H9 (cell line): ENCODE results near the gene CORO2B. TPM values are rescaled to one million over a fixed set of nuclear protein-coding genes. Genes with fewer than 3 reads are reported as not detected.

Source experiments
- DNase-seq: peaks from one replicate; pipeline ENCODE4 v3.0.0-alpha.2; 2017
- H2AFZ ChIP-seq: one replicate; pipeline ENCODE4 v1.6.1; 2013; ENCODE audit warnings: mild to moderate bottlenecking, low read length, control low read depth, moderate library complexity
- H2AK5ac ChIP-seq: 2 replicates; pipeline ENCODE4 v1.6.1; 2013; ENCODE audit warnings: low read length, control low read depth, mixed read lengths; ENCODE audit not compliant: insufficient read length
- H2BK120ac ChIP-seq: one replicate; pipeline ENCODE4 v1.6.1; 2013; ENCODE audit warnings: low read depth, mild to moderate bottlenecking, low read length, control low read depth, inconsistent platforms; ENCODE audit not compliant: poor library complexity, severe bottlenecking
- H2BK12ac ChIP-seq: 2 replicates; pipeline ENCODE4 v1.6.1; 2013; ENCODE audit warnings: low read length, control low read depth, mixed read lengths, low read depth; ENCODE audit not compliant: insufficient read length
- H2BK15ac ChIP-seq: 2 replicates; pipeline ENCODE4 v1.6.1; 2013; ENCODE audit warnings: low read depth, low read length, control low read depth
- H2BK20ac ChIP-seq: one replicate; pipeline ENCODE4 v1.6.1; 2013; ENCODE audit warnings: low read depth, mild to moderate bottlenecking, low read length, control low read depth, inconsistent platforms; ENCODE audit not compliant: poor library complexity, severe bottlenecking
- H2BK5ac ChIP-seq: 2 replicates; pipeline ENCODE4 v1.6.1; 2013; ENCODE audit warnings: low read length, control low read depth, mixed read lengths; ENCODE audit not compliant: insufficient read length
- H3K14ac ChIP-seq: 2 replicates; pipeline ENCODE4 v1.6.1; 2013; ENCODE audit warnings: low read length, control low read depth; ENCODE audit not compliant: insufficient read depth
- H3K18ac ChIP-seq: 2 replicates; pipeline ENCODE4 v1.6.1; 2013; ENCODE audit warnings: low read depth, mild to moderate bottlenecking, mixed read lengths, low read length, control low read depth; ENCODE audit not compliant: insufficient read length
- H3K23ac ChIP-seq: 2 replicates; pipeline ENCODE4 v1.6.1; 2013; ENCODE audit warnings: low read length, control low read depth, mixed read lengths, low read depth; ENCODE audit not compliant: insufficient read length
- H3K23me2 ChIP-seq: 2 replicates; pipeline ENCODE4 v1.6.1; 2013; ENCODE audit warnings: low read depth, mild to moderate bottlenecking, mixed read lengths, low read length, control low read depth; ENCODE audit not compliant: insufficient read length, poor library complexity, severe bottlenecking
- H3K27ac ChIP-seq: 2 replicates; pipeline ENCODE4 v1.5.1; 2013; ENCODE audit warnings: low read length, control low read depth, mixed read lengths, low read depth; ENCODE audit not compliant: insufficient read length
- H3K27me3 ChIP-seq: 2 replicates; pipeline ENCODE4 v1.6.1; 2013; ENCODE audit warnings: low read length, control low read depth, inconsistent platforms; ENCODE audit not compliant: insufficient read depth
- H3K4ac ChIP-seq: 2 replicates; pipeline ENCODE4 v1.6.1; 2013; ENCODE audit warnings: low read depth, mild to moderate bottlenecking, control low read depth, inconsistent platforms, low read length, moderate library complexity
- H3K4me1 ChIP-seq: 2 replicates; pipeline ENCODE4 v1.6.1; 2013; ENCODE audit warnings: low read length, control low read depth, inconsistent platforms; ENCODE audit not compliant: insufficient read depth
- H3K4me2 ChIP-seq: 2 replicates; pipeline ENCODE4 v1.6.1; 2013; ENCODE audit warnings: low read length, control low read depth, mixed read lengths; ENCODE audit not compliant: insufficient read length, insufficient read depth
- H3K56ac ChIP-seq: 2 replicates; pipeline ENCODE4 v1.6.1; 2013; ENCODE audit warnings: low read depth, mild to moderate bottlenecking, mixed read lengths, low read length, control low read depth; ENCODE audit not compliant: insufficient read length
- H3K79me1 ChIP-seq: 2 replicates; pipeline ENCODE4 v1.6.1; 2013; ENCODE audit warnings: low read depth, mild to moderate bottlenecking, moderate library complexity, low read length, control low read depth, inconsistent platforms; ENCODE audit not compliant: insufficient read depth, poor library complexity, severe bottlenecking
- H3K79me2 ChIP-seq: 2 replicates; pipeline ENCODE4 v1.6.1; 2013; ENCODE audit warnings: low read length, control low read depth, inconsistent platforms; ENCODE audit not compliant: insufficient read depth
- H3K9ac ChIP-seq: 2 replicates; pipeline ENCODE4 v1.6.1; 2013; ENCODE audit warnings: low read length, control low read depth, mixed read lengths; ENCODE audit not compliant: insufficient read length; ENCODE audit errors: extremely low read depth
- H3K9me3 ChIP-seq: one replicate; pipeline ENCODE4 v1.6.1; 2013; ENCODE audit warnings: low read depth, low read length, inconsistent platforms; ENCODE audit not compliant: control insufficient read depth
- H3T11ph ChIP-seq: one replicate; pipeline ENCODE4 v1.6.1; 2013; ENCODE audit warnings: mild to moderate bottlenecking, low read length, control low read depth, inconsistent platforms
- H4K20me1 ChIP-seq: one replicate; pipeline ENCODE4 v1.6.1; 2013; ENCODE audit not compliant: control insufficient read depth, insufficient read length, insufficient read depth
- H4K5ac ChIP-seq: 2 replicates; pipeline ENCODE4 v1.6.1; 2013; ENCODE audit warnings: low read depth, mild to moderate bottlenecking, mixed read lengths, low read length, control low read depth; ENCODE audit not compliant: insufficient read length
- H4K8ac ChIP-seq: replicated peaks from 2 replicates; pipeline ENCODE4 v1.6.1; 2013; ENCODE audit warnings: low read length, control low read depth, mixed read lengths, low read depth; ENCODE audit not compliant: insufficient read length
- H4K91ac ChIP-seq: 2 replicates; pipeline ENCODE4 v1.6.1; 2013; ENCODE audit warnings: low read depth, mild to moderate bottlenecking, moderate library complexity, mixed read lengths, low read length, control low read depth; ENCODE audit not compliant: insufficient read length
- H3K27ac Mint-ChIP-seq, 3 experiments: 2 replicates in 2 of 3; 3 replicates in 1 of 3; pipeline ENCODE4 v1.8.0; 2020 to 2021; ENCODE audit warnings: mixed read lengths in 3 of 3, mild to moderate bottlenecking in 1 of 3, moderate library complexity in 1 of 3
- H3K27me3 Mint-ChIP-seq: 2 replicates; pipeline ENCODE4 v1.8.0; 2021; ENCODE audit warnings: low read depth, mild to moderate bottlenecking, moderate library complexity, mixed read lengths
- H3K36me3 Mint-ChIP-seq, 3 experiments: 2 replicates in 2 of 3; 3 replicates in 1 of 3; pipeline ENCODE4 v1.8.0; 2020 to 2021; ENCODE audit warnings: low read depth in 3 of 3, mixed read lengths in 3 of 3; ENCODE audit not compliant: insufficient read depth in 1 of 3
- H3K4me1 Mint-ChIP-seq, 2 experiments: 2 replicates each; pipeline ENCODE4 v1.8.0; 2020; ENCODE audit warnings: mixed read lengths in 2 of 2
- H3K4me3 Mint-ChIP-seq, 2 experiments: 2 replicates in 1 of 2; 3 replicates in 1 of 2; pipeline ENCODE4 v1.8.0; 2020 to 2021; ENCODE audit warnings: mild to moderate bottlenecking in 2 of 2, mixed read lengths in 2 of 2, moderate library complexity in 1 of 2
- H3K9me3 Mint-ChIP-seq, 2 experiments: 2 replicates in 1 of 2; 3 replicates in 1 of 2; pipeline ENCODE4 v1.8.0; 2020; ENCODE audit warnings: mild to moderate bottlenecking in 2 of 2, mixed read lengths in 2 of 2, moderate library complexity in 1 of 2
- WGBS: extraction: QIAGEN DNeasy Blood & Tissue Kit; methylation state at CpG from one replicate; pipeline ENCODE4 v1.1.7; 2013; ENCODE audit warnings: missing lambda C conversion rate, low lambda C conversion rate, mixed read lengths; ENCODE audit not compliant: insufficient read length; ENCODE audit errors: extremely low coverage; 5-methylcytosine and 5-hydroxymethylcytosine counted together
- total RNA-seq: library from RNA; stranded (reverse); gene quantifications from 2 replicates; pipeline ENCODE4 v1.2.1, GENCODE V29; 2021
- TF ChIP-seq, protein P1 (sequence below): fragments of 200-600 bp; sonication (generic); conservative IDR thresholded peaks from 3 replicates; pipeline ENCODE4 v1.8.0; 2021; ENCODE audit warnings: antibody characterized with exemption, mild to moderate bottlenecking

CORO2B gene
- total RNA-seq, 1 experiment from 2014 or later, result 3.1 TPM

DNA sequence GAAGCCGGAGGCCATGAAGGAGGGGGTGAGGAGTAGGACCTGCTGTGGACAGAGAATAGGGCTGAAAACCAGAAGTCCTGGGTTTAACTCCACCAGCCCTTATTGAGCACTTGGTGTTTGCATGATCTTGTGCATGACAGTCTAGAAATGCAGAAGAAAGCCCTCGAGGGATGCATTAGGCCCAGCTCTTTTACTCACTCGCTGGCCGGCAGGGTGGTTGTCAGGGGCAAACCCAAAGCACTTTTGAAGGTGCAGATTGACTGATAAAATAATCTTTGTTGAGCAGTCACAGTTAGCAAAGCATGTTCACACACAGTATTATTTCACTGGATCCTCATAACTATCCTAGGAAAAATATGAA is 55.3 kb downstream of the CORO2B start:
- Mint-ChIP-seq H3K9me3 (no peaks in the 10 kb centered on the region), H3K27me3 (no peaks in the 10 kb centered on the region; the same call in 1 of the 2 replicates), H3K4me1 (peaks cover 5 to 10% of the 10 kb centered on the region in 2 experiments), H3K4me3 (no peak overlapping the region), H3K36me3 (no peaks in the 10 kb centered on the region), H3K27ac (no peak overlapping the region)
- Histone ChIP-seq H3K79me2 (no peaks in the 10 kb centered on the region), H3T11ph (no peak overlapping the region), H2AFZ (no peak overlapping the region), H4K20me1 (no peaks in the 10 kb centered on the region), H3K23ac (no peak overlapping the region), H3K79me1 (no peaks in the 10 kb centered on the region), H3K9ac (no peak overlapping the region), H2BK5ac (no peak overlapping the region), H3K4ac (no peak overlapping the region), H3K27me3 (no peaks in the 10 kb centered on the region), H3K56ac (no peak overlapping the region), H3K18ac (no peak overlapping the region), H3K27ac (no peak overlapping the region), H3K4me2 (no peak overlapping the region), H4K5ac (no peak overlapping the region), H3K4me1 (no peaks in the 10 kb centered on the region; the same call in 1 of the 2 replicates), H2AK5ac (no peak overlapping the region), H3K9me3 (no peaks in the 10 kb centered on the region), H2BK20ac (no peak overlapping the region), H4K91ac (no peak overlapping the region), H2BK120ac (no peak overlapping the region), H4K8ac (no peak overlapping the region), H3K14ac (no peak overlapping the region), H2BK15ac (no peak overlapping the region), H3K23me2 (no peaks in the 10 kb centered on the region), H2BK12ac (no peak overlapping the region)
- no peak for DNase-seq
- WGBS, result no CpG with 5 or more reads among the region's 4 CpGs
- TF ChIP-seq, protein P1, sequence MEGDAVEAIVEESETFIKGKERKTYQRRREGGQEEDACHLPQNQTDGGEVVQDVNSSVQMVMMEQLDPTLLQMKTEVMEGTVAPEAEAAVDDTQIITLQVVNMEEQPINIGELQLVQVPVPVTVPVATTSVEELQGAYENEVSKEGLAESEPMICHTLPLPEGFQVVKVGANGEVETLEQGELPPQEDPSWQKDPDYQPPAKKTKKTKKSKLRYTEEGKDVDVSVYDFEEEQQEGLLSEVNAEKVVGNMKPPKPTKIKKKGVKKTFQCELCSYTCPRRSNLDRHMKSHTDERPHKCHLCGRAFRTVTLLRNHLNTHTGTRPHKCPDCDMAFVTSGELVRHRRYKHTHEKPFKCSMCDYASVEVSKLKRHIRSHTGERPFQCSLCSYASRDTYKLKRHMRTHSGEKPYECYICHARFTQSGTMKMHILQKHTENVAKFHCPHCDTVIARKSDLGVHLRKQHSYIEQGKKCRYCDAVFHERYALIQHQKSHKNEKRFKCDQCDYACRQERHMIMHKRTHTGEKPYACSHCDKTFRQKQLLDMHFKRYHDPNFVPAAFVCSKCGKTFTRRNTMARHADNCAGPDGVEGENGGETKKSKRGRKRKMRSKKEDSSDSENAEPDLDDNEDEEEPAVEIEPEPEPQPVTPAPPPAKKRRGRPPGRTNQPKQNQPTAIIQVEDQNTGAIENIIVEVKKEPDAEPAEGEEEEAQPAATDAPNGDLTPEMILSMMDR, result no peak
